HepG2 (cell line): ENCODE measurements around the gene DGAT2L6. TPM values are rescaled to one million over a fixed set of nuclear protein-coding genes. Genes with fewer than 3 reads are reported as not detected.

ENCODE experiments used
- ATAC-seq: fragments of 200-7000 bp; cut with Tn5 transposase; 3 replicates; pipeline ENCODE4 v1.9.1; 2020; ENCODE audit warnings: mild to moderate bottlenecking, moderate library complexity
- BruUV-seq: library from RNA; stranded (reverse); fragments of 400-500 nt; replicated peaks from 2 replicates; lab custom pipeline; 2021; lab: Mats Ljungman, UMichigan
- CTCF ChIA-PET: fragments of 300-600 bp; formaldehyde crosslinking; extraction: SDS; loops from one replicate; lab custom pipeline; 2021; ENCODE audit warnings: low total read pairs, inconsistent platforms, low intra/inter-chr PET ratio; lab: Yijun Ruan, JAX
- POLR2A ChIA-PET: fragments of 350-600 bp; sonication (Branson Sonifier 250); formaldehyde crosslinking; loops from one replicate; lab custom pipeline; 2020; ENCODE audit warnings: antibody characterized with exemption, inconsistent platforms; lab: Yijun Ruan, JAX
- DNase-seq: peaks from one replicate; pipeline ENCODE4 v3.0.0-alpha.2; 2015; ENCODE audit warnings: low spot score
- FAIRE-seq: peaks from 3 replicates; lab custom pipeline; 2011; peaks lifted over from hg19 to GRCh38; lab: Jason Lieb, UNC
- H2AFZ ChIP-seq: one replicate; pipeline ENCODE4 v1.6.1; 2011; ENCODE audit warnings: low read length, inconsistent platforms
- H3K27ac ChIP-seq: fragments of 300-600 bp; 3 replicates; pipeline ENCODE4 v1.8.0; 2011; ENCODE audit warnings: mixed run types, mild to moderate bottlenecking, mixed read lengths, low read length, inconsistent platforms; ENCODE audit not compliant: insufficient read depth; ENCODE audit errors: extremely low read length
- H3K27me3 ChIP-seq, 2 experiments: fragments of 200-600 bp in 1 of 2; 2 replicates in 1 of 2; 3 replicates in 1 of 2; pipeline versions ENCODE4 v1.6.0 to v1.8.0; 2011; ENCODE audit warnings: low read length in 2 of 2, mild to moderate bottlenecking in 2 of 2, moderate library complexity in 2 of 2, inconsistent platforms in 1 of 2; ENCODE audit not compliant: insufficient read depth in 2 of 2, control insufficient read depth in 1 of 2
- H3K36me3 ChIP-seq, 2 experiments: fragments of 200-600 bp in 1 of 2; replicated peaks in 1 of 2; 2 replicates in 1 of 2; 3 replicates in 1 of 2; pipeline versions ENCODE4 v1.5.1 to v1.8.0; 2011; ENCODE audit warnings: low read length in 2 of 2, inconsistent platforms in 1 of 2; ENCODE audit not compliant: insufficient read depth in 2 of 2, control insufficient read depth in 1 of 2
- H3K4me1 ChIP-seq: 2 replicates; pipeline ENCODE4 v1.5.1; 2012; ENCODE audit warnings: low read length, inconsistent platforms; ENCODE audit not compliant: insufficient read depth
- H3K4me2 ChIP-seq: 2 replicates; pipeline ENCODE4 v1.6.0; 2011; ENCODE audit warnings: low read depth, low read length, inconsistent platforms
- H3K4me3 ChIP-seq, 3 experiments: fragments of 200-600 bp in 1 of 3; sonication (generic), shearing (Covaris generic) in 1 of 3; replicated peaks in 1 of 3; 2 replicates each; pipeline ENCODE4 v1.5.1; 2011 to 2016; ENCODE audit warnings: low read length in 3 of 3, inconsistent platforms in 2 of 3, low read depth in 2 of 3, mild to moderate bottlenecking in 2 of 3, control low read depth in 1 of 3, mixed read lengths in 1 of 3; ENCODE audit not compliant: insufficient read depth in 1 of 3
- H3K79me2 ChIP-seq: one replicate; pipeline ENCODE4 v1.6.1; 2011; ENCODE audit warnings: low read length, inconsistent platforms; ENCODE audit not compliant: insufficient read depth
- H3K9ac ChIP-seq: 2 replicates; pipeline ENCODE4 v1.6.0; 2011; ENCODE audit warnings: mild to moderate bottlenecking, low read depth, low read length, inconsistent platforms; ENCODE audit not compliant: insufficient read depth
- H3K9me3 ChIP-seq: 2 replicates; pipeline ENCODE4 v1.5.1; 2012; ENCODE audit warnings: mild to moderate bottlenecking, low read length
- H4K20me1 ChIP-seq: 2 replicates; pipeline ENCODE4 v1.6.0; 2011; ENCODE audit warnings: inconsistent platforms, mild to moderate bottlenecking, low read length, moderate library complexity; ENCODE audit not compliant: insufficient read depth
- FOSL2 ChIP-seq: sonication (generic); formaldehyde crosslinking; IDR thresholded peaks from 2 replicates; pipeline ENCODE4 v1.4.0; 2020; ENCODE audit warnings: missing genetic modification reagents
- FOXK1 ChIP-seq: sonication (generic); formaldehyde crosslinking; IDR thresholded peaks from 2 replicates; pipeline ENCODE4 v1.4.0; 2020; ENCODE audit warnings: low read depth, missing genetic modification reagents, borderline replicate concordance
- HHEX ChIP-seq: IDR thresholded peaks from 2 replicates; pipeline ENCODE4 v1.6.1; 2016; ENCODE audit warnings: control low read depth
- KLF13 ChIP-seq: sonication (generic); formaldehyde crosslinking; IDR thresholded peaks from 2 replicates; pipeline ENCODE4 v1.4.0; 2020; ENCODE audit warnings: mild to moderate bottlenecking, missing genetic modification reagents
- MAFG ChIP-seq: sonication (generic); formaldehyde crosslinking; IDR thresholded peaks from 2 replicates; pipeline ENCODE4 v1.5.1; 2020; ENCODE audit warnings: mild to moderate bottlenecking, missing genetic modification reagents
- ZBTB46 ChIP-seq: sonication (generic); formaldehyde crosslinking; IDR thresholded peaks from 2 replicates; pipeline ENCODE4 v1.4.0; 2020; ENCODE audit warnings: mild to moderate bottlenecking, missing genetic modification reagents, borderline replicate concordance
- ZFAT ChIP-seq: sonication (generic); formaldehyde crosslinking; conservative IDR thresholded peaks from 2 replicates; pipeline ENCODE4 v1.8.1; 2023; ENCODE audit warnings: missing genetic modification reagents, inconsistent platforms
- ZFP36 ChIP-seq: fragments of 150-350 bp; IDR thresholded peaks from 2 replicates; pipeline ENCODE4 v1.6.1; 2018; ENCODE audit warnings: borderline replicate concordance, low read length, low read depth; ENCODE audit not compliant: partially characterized antibody
- ZNF331 ChIP-seq: sonication (generic); formaldehyde crosslinking; IDR thresholded peaks from 2 replicates; pipeline ENCODE4 v1.4.0; 2020; ENCODE audit warnings: missing genetic modification reagents
- ZNF546 ChIP-seq: sonication (generic); formaldehyde crosslinking; conservative IDR thresholded peaks from 2 replicates; pipeline ENCODE4 v1.8.1; 2023; ENCODE audit warnings: mild to moderate bottlenecking, missing genetic modification reagents
- WGBS: methylation state at CpG from one replicate; pipeline ENCODE4 v1.1.6; 2017; ENCODE audit warnings: low lambda C conversion rate; 5-methylcytosine and 5-hydroxymethylcytosine counted together
- in situ Hi-C: cut with HindIII; loops from 2 replicates; pipeline ENCODE4 v1.10.0; 2017; ENCODE audit warnings: low pct_unique_long_range_greater_than_20kb; ENCODE audit not compliant: extremely low pct_ligation_motif_present
- intact Hi-C: fragments of 100-400 bp; cut with micrococcal nuclease; formaldehyde crosslinking; loops from one replicate; pipeline ENCODE4 v1.10.0; 2022; ENCODE audit not compliant: unreplicated experiment
- polyA plus RNA-seq, 8 experiments: library from polyadenylated mRNA; depleted of rRNA in 3 of 8; stranded (reverse) in 7 of 8; unstranded in 1 of 8; fragments of >200 nt; fragmentation: Illumina TruSeq in 4 of 8; extraction: Trizol in 4 of 8; gene quantifications; 2 replicates each; pipeline versions ENCODE4 v1.2.1 to v1.2.3, GENCODE V29; 2011 to 2016; ENCODE audit warnings: low read depth in 4 of 8, missing spikeins in 1 of 8, mixed read lengths in 1 of 8; ENCODE audit not compliant: insufficient read depth in 1 of 8
- total RNA-seq, 5 experiments: library from RNA; depleted of rRNA; stranded (reverse); fragments of >200 nt; fragmentation: Illumina TruSeq; extraction: Trizol; gene quantifications; 2 replicates each; pipeline ENCODE4 v1.2.3, GENCODE V29; 2016; ENCODE audit warnings: low read depth in 1 of 5

DGAT2L6 gene
- total and polyA plus RNA-seq, 2 of the 13 experiments (the other 11 are each of a cell fraction or from before 2014, with no cell fraction given): not detected

GRCh38 chrX:70166601-70167590, 10.4 kb upstream of the DGAT2L6 start:
- intact Hi-C loops: no loop called here
- Histone ChIP-seq H3K27ac (no peak overlapping the region), H3K4me1 (peaks cover 14% of the 10 kb centered on the region), H4K20me1 (no peaks in the 10 kb centered on the region), H3K9ac (no peak overlapping the region), H3K9me3 (no peaks in the 10 kb centered on the region), H3K36me3 (peaks cover 0 to 3% of the 10 kb centered on the region in 2 experiments; a peak in 1 of 5 replicates), H3K4me3 (no peak overlapping the region), H3K4me2 (no peak overlapping the region), H3K79me2 (no peaks in the 10 kb centered on the region), H2AFZ (no peak overlapping the region), H3K27me3 (no peaks in the 10 kb centered on the region)
- no TSS peak for BruUV-seq
- ChIA-PET POLR2A (no interaction called here), CTCF (no interaction called here)
- DNase-seq: peak; percentile 9
- no peak for TF ChIP-seq ZNF331
- WGBS: 99% methylated on average over 11 of the region's 19 CpGs
- peak; percentile 37 for FAIRE-seq
- in situ Hi-C loops: no loop called here
- no peak for ATAC-seq

DNA sequence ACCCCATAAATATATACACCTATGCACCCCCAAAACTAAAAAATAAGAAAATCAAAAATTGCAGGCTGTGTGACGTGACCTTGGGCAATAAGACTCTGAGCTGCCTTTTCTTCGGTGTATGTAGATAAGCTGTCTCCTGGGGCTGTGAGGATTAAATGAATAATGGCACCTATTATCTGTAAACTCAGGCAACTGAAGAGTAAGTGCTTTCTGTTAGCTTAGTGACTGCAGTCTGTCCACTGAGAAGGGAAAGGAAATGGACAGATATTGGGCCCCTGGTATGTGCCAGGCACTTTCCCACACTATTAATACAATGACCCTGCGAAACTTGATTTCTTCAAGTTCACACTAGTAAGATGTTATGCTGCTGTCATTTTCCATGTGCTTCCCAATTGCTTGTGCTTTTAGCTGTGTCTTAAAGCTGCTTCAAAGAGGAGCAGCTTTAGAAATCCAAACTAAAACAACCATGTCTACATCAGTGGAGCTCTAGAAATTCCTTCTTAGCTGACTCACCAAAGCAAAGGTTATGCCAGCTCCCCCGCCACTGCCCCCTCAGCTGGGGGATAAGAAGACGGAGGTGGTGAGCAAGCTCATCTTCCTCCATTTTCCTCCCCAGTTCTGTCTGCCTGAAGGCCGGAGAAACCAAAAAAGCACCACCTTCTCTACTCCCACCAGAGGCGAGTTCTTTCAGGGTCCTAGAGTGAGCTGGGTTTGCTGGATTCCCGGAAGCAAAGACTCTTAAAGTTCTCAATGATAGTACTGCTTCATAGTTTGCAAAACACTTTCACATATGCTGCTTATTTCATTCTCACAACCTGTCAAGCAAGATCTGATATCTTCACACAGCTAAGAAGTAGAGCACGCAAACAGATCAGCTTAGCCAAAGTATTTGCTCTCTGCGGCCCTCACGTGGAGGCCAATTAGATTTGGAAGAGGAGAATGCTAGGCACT, 8.8 kb upstream of the DGAT2L6 start:
- ATAC-seq (peak; percentile 72), DNase-seq (peak; percentile 25), FAIRE-seq (peak; percentile 34)
- peak overlapping the region in 2 of 3 experiments; percentile 10 to 23; a peak in 1 of 6 replicates for H3K4me3 ChIP-seq
- no peaks in the 10 kb centered on the region for H3K79me2 ChIP-seq
- TF ChIP-seq ZBTB46 (CRISPR knock-in tag) (no peak), ZNF546 (CRISPR knock-in tag) (no peak), FOSL2 (CRISPR knock-in tag) (peak; percentile 77), MAFG (CRISPR knock-in tag) (no peak), HHEX (no peak), KLF13 (no peak), ZFAT (CRISPR knock-in tag) (no peak), ZFP36 (no peak), FOXK1 (CRISPR knock-in tag) (no peak)
- no peak overlapping the region for H3K27ac ChIP-seq
- ChIA-PET CTCF (no interaction called here), POLR2A (interaction anchor here (1.3 kb wide), 1 partner anchor 35 kb away, joined by 8 read pairs; the partner anchor contains the start of gene IGBP1)
- H3K36me3 ChIP-seq: peaks cover 0 to 3% of the 10 kb centered on the region in 2 experiments; a peak in 1 of 5 replicates
- H3K9ac ChIP-seq: no peak overlapping the region
- intact Hi-C loops: no loop called here
- WGBS: 30% methylated on average over 8 of the region's 11 CpGs
- no peaks in the 10 kb centered on the region for H4K20me1 ChIP-seq
- in situ Hi-C loops: no loop called here
- H3K9me3 ChIP-seq: no peaks in the 10 kb centered on the region
- H3K4me2 ChIP-seq: peak overlapping the region; percentile 68
- no peaks in the 10 kb centered on the region for H3K27me3 ChIP-seq
- peaks cover 14% of the 10 kb centered on the region for H3K4me1 ChIP-seq
- no peak overlapping the region for H2AFZ ChIP-seq
- no TSS peak for BruUV-seq
